ENCODE data around the gene ZNF263. TPM values are rescaled to one million over a fixed set of nuclear protein-coding genes. Genes with fewer than 3 reads are reported as not detected.

ZNF263 gene
- total RNA-seq, 1 experiment from 2014 or later = 53.5 TPM

- TF ChIP-seq REST (IDR thresholded peaks at IDR 0.05; ENCODE audit: insufficient read depth in 1 of 2, low read depth in 2 of 2, low read length in 1 of 2) = no peak
- no peak for TF ChIP-seq POLR2AphosphoS5 (IDR thresholded peaks at IDR 0.05; ENCODE audit: low read depth, low read length)
- no peak for TF ChIP-seq SIN3A (IDR thresholded peaks at IDR 0.05; ENCODE audit: borderline replicate concordance, insufficient read depth, low read depth, low read length)
- no peak for TF ChIP-seq TCF7L2 (IDR thresholded peaks at IDR 0.05; ENCODE audit: low read depth, low read length)
- no peak for TF ChIP-seq CTCF (IDR thresholded peaks at IDR 0.05)
- no TSS peak for BruUV-seq (replicated peaks)
- intact Hi-C loops (cut with micrococcal nuclease; ENCODE audit: unreplicated experiment) (no loop called here), in situ Hi-C loops (cut with HindIII; ENCODE audit: low pct_unique_long_range_greater_than_20kb, low sequenced_read_pairs) (no loop called here)
- DNase-seq (ENCODE audit: low read depth, low spot score) = no peak
- H3K4me3 ChIP-seq (ENCODE audit: low read depth in 2 of 2, low read length in 2 of 2) = no peak overlapping the region
- H3K27ac ChIP-seq (ENCODE audit: low read length) = no peak overlapping the region
- no peaks in the 10 kb centered on the region for H3K36me3 ChIP-seq (ENCODE audit: control insufficient read depth, insufficient read depth, low read length)
- H3K4me1 ChIP-seq (ENCODE audit: control insufficient read depth, insufficient read depth, low read length) = no peaks in the 10 kb centered on the region
- CTCF ChIA-PET = no interaction called here
- H3K9me3 ChIP-seq (ENCODE audit: control insufficient read depth, insufficient read depth, low read depth, low read length) = no peaks in the 10 kb centered on the region
- ATAC-seq = no peak
- POLR2A ChIA-PET = no interaction called here
- no peaks in the 10 kb centered on the region for H3K27me3 ChIP-seq (ENCODE audit: control insufficient read depth, insufficient read depth, low read length)
Observed at GRCh38 chr16:3254309-3254708, 29.0 kb upstream of the ZNF263 start.

- intact Hi-C loops (cut with micrococcal nuclease; ENCODE audit: unreplicated experiment) (no loop called here), in situ Hi-C loops (cut with HindIII; ENCODE audit: low pct_unique_long_range_greater_than_20kb, low sequenced_read_pairs) (no loop called here)
- TF ChIP-seq SIN3A (IDR thresholded peaks at IDR 0.05; ENCODE audit: borderline replicate concordance, insufficient read depth, low read depth, low read length) (no peak), REST (IDR thresholded peaks at IDR 0.05; ENCODE audit: insufficient read depth in 1 of 2, low read depth in 2 of 2, low read length in 1 of 2) (no peak; a peak in 1 of 4 replicates), CTCF (IDR thresholded peaks at IDR 0.05) (no peak)
- Histone ChIP-seq H3K27ac (ENCODE audit: low read length) (no peak within 1 kb of the TSS), H3K4me1 (ENCODE audit: control insufficient read depth, insufficient read depth, low read length) (no peaks in the 10 kb centered on the region), H3K9me3 (ENCODE audit: control insufficient read depth, insufficient read depth, low read depth, low read length) (no peaks in the 10 kb centered on the region), H3K27me3 (ENCODE audit: control insufficient read depth, insufficient read depth, low read length) (no peaks in the 10 kb centered on the region), H3K36me3 (ENCODE audit: control insufficient read depth, insufficient read depth, low read length) (no peaks in the 10 kb centered on the region), H3K4me3 (ENCODE audit: low read depth in 2 of 2, low read length in 2 of 2) (no peak within 1 kb of the TSS)
- no peak for ATAC-seq
- DNase-seq (ENCODE audit: low read depth, low spot score) = no peak
- no TSS peak for BruUV-seq (replicated peaks)
- CTCF ChIA-PET = no interaction called here
- POLR2A ChIA-PET = no interaction called here
Observed at GRCh38 chr16:3256146-3256865, 27.0 kb upstream of the ZNF263 start, which contains the start of gene MEFV. MEFV (minus strand) TSS chr16:3256633; CDS start chr16:3256587, 46 bp downstream.
